GM18505 (cell line): Measurements from ENCODE around the gene HACL1.

Experiments used
- ATAC-seq: cut with Tn5 transposase; IDR thresholded peaks from one replicate; pipeline ENCODE4 v1.9.1; 2021; ENCODE audit not compliant: unreplicated experiment
- POLR2A ChIP-seq: IDR thresholded peaks from 4 replicates; pipeline ENCODE4 v1.6.1; 2011; ENCODE audit warnings: borderline replicate concordance; ENCODE audit not compliant: insufficient read depth, insufficient read length; ENCODE audit errors: extremely low read depth

Gene HACL1

GRCh38 chr3:15520804-15521572, 80.4 kb downstream of the HACL1 start:
- ATAC-seq: no peak

GRCh38 chr3:15520185-15520584, 81.2 kb downstream of the HACL1 start:
- ATAC-seq: no peak
- TF ChIP-seq POLR2A: no peak

More at GRCh38 chr3:15520804-15521572, 80.4 kb downstream of the HACL1 start:
- TF ChIP-seq POLR2A: no peak

- TF ChIP-seq POLR2A: no peak
These were observed 82.3 kb downstream of the HACL1 start for GRCh38 chr3:15519096-15519495.

GRCh38 chr3:15514663-15515340, 86.6 kb downstream of the HACL1 start:
- TF ChIP-seq POLR2A: no peak
- no peak for ATAC-seq

More at GRCh38 chr3:15519096-15519495, 82.3 kb downstream of the HACL1 start:
- ATAC-seq: no peak

GRCh38 chr3:15513810-15514662, 87.3 kb downstream of the HACL1 start:
- TF ChIP-seq POLR2A: no peak
- ATAC-seq: no peak

- ATAC-seq: no peak
- no peak for TF ChIP-seq POLR2A
These were observed 88.3 kb downstream of the HACL1 start for GRCh38 chr3:15513116-15513515.

- ATAC-seq: no peak
- no peak for TF ChIP-seq POLR2A
These were observed 89.2 kb downstream of the HACL1 start for GRCh38 chr3:15512166-15512565.

- no peak for TF ChIP-seq POLR2A
- no peak for ATAC-seq
These were observed 90.2 kb downstream of the HACL1 start for GRCh38 chr3:15511156-15511555.
